ENCODE results near the gene COL1A1. TPM values are rescaled to one million over a fixed set of nuclear protein-coding genes. Genes with fewer than 3 reads are reported as not detected.

COL1A1 gene
- total and polyA plus RNA-seq, 2 donors from 2014 or later = 9.2 to 142 TPM

- peak; percentile 66 to 84 (median 72) for DNase-seq
Measured at GRCh38 chr17:50206604-50207293, 5.3 kb upstream of the COL1A1 start.

GRCh38 chr17:50205963-50206505, 4.6 kb upstream of the COL1A1 start:
- peak in 2 of 5 donors; percentile 32 to 42 for DNase-seq
- Histone ChIP-seq H3K4me1 (ENCODE audit: control insufficient read depth in 2 of 3, insufficient read depth in 2 of 3, low read depth in 1 of 3, low read length in 3 of 3) (peaks cover 0 to 9% (median 9%) of the 10 kb centered on the region in 3 donors), H3K27me3 (ENCODE audit: control insufficient read depth, insufficient read depth, low read length) (no peaks in the 10 kb centered on the region), H3K9ac (ENCODE audit: low read length in 3 of 3) (no peak overlapping the region), H3K27ac (ENCODE audit: low read depth in 2 of 2, low read length in 2 of 2) (peak overlapping the region; percentile 51 to 53), H3K9me3 (ENCODE audit: control insufficient read depth in 2 of 3, insufficient read depth in 1 of 3, low read length in 3 of 3) (no peaks in the 10 kb centered on the region), H3K36me3 (ENCODE audit: control insufficient read depth in 2 of 3, insufficient read depth in 3 of 3, low read length in 3 of 3) (no peaks in the 10 kb centered on the region), H3K4me3 (ENCODE audit: low read length in 3 of 3) (no peak overlapping the region)
- no peak for TF ChIP-seq CTCF (IDR thresholded peaks at IDR 0.05; ENCODE audit: borderline replicate concordance, extremely low read depth, insufficient read depth)
- FAIRE-seq = no peak
- intact Hi-C loops (cut with DNase I) = no loop called here

More at GRCh38 chr17:50206604-50207293, 5.3 kb upstream of the COL1A1 start:
- no peak for TF ChIP-seq CTCF (IDR thresholded peaks at IDR 0.05; ENCODE audit: borderline replicate concordance, extremely low read depth, insufficient read depth)
- Histone ChIP-seq H3K9ac (ENCODE audit: low read length in 3 of 3) (no peak overlapping the region), H3K27me3 (ENCODE audit: control insufficient read depth, insufficient read depth, low read length) (no peaks in the 10 kb centered on the region), H3K4me3 (ENCODE audit: low read length in 3 of 3) (no peak overlapping the region), H3K36me3 (ENCODE audit: control insufficient read depth in 2 of 3, insufficient read depth in 3 of 3, low read length in 3 of 3) (no peaks in the 10 kb centered on the region), H3K27ac (ENCODE audit: low read depth in 2 of 2, low read length in 2 of 2) (no peak overlapping the region), H3K9me3 (ENCODE audit: control insufficient read depth in 2 of 3, insufficient read depth in 1 of 3, low read length in 3 of 3) (no peaks in the 10 kb centered on the region), H3K4me1 (ENCODE audit: control insufficient read depth in 2 of 3, insufficient read depth in 2 of 3, low read depth in 1 of 3, low read length in 3 of 3) (peaks cover 0 to 12% (median 8%) of the 10 kb centered on the region in 3 donors)
- FAIRE-seq = no peak
- intact Hi-C loops (cut with DNase I) = no loop called here

GRCh38 chr17:50205111-50205962, 3.9 kb upstream of the COL1A1 start:
- intact Hi-C loops (cut with DNase I) = no loop called here
- H3K4me3 ChIP-seq (ENCODE audit: low read length in 3 of 3) = no peak overlapping the region
- H3K27me3 ChIP-seq (ENCODE audit: control insufficient read depth, insufficient read depth, low read length) = no peaks in the 10 kb centered on the region
- H3K36me3 ChIP-seq (ENCODE audit: control insufficient read depth in 2 of 3, insufficient read depth in 3 of 3, low read length in 3 of 3) = no peaks in the 10 kb centered on the region
- peaks cover 0 to 11% (median 9%) of the 10 kb centered on the region in 3 donors for H3K4me1 ChIP-seq (ENCODE audit: control insufficient read depth in 2 of 3, insufficient read depth in 2 of 3, low read depth in 1 of 3, low read length in 3 of 3)
- H3K9ac ChIP-seq (ENCODE audit: low read length in 3 of 3) = no peak overlapping the region
- peak; percentile 70 to 83 (median 76) for DNase-seq
- TF ChIP-seq CTCF (IDR thresholded peaks at IDR 0.05; ENCODE audit: borderline replicate concordance, extremely low read depth, insufficient read depth) = no peak
- no peaks in the 10 kb centered on the region for H3K9me3 ChIP-seq (ENCODE audit: control insufficient read depth in 2 of 3, insufficient read depth in 1 of 3, low read length in 3 of 3)
- no peak for FAIRE-seq
- peak overlapping the region; percentile 51 to 53 for H3K27ac ChIP-seq (ENCODE audit: low read depth in 2 of 2, low read length in 2 of 2)
